ENCODE measurements around the gene FMN1.

The FMN1 gene

DNA sequence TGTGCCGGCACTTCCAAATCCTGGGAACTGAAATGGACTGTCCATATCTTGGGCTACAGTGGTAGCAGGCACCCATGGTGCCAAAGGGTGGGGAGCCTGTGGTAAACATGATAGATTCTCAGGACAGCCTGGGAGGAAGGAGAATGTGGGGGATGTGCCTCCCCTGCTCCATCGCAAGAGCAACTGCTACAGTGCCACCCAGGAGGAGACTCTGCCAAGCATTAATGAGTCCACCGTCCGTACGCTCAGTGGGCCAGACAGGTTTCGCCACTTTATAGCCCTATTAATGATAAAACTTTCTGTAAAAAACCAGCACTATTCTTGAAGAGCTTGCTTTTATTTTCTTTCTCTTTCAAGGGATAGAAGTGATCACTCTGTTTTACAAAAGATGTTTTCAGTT is 75.2 kb downstream of the FMN1 start:
- ChIA-PET CTCF (no interaction called here), POLR2A (no interaction called here)
- TF ChIP-seq FOXA1 (IDR thresholded peaks at IDR 0.05) (no peak), CTBP1 (IDR thresholded peaks at IDR 0.05; ENCODE audit: borderline replicate concordance) (no peak), BHLHE40 (IDR thresholded peaks at IDR 0.05; ENCODE audit: borderline replicate concordance) (no peak), TARDBP (IDR thresholded peaks at IDR 0.05) (no peak), ZNF384 (IDR thresholded peaks at IDR 0.05) (no peak), SP1 (IDR thresholded peaks at IDR 0.05) (no peak), ARNT (IDR thresholded peaks at IDR 0.05) (no peak)
- no peak for DNase-seq (ENCODE audit: extremely low spot score)

DNA sequence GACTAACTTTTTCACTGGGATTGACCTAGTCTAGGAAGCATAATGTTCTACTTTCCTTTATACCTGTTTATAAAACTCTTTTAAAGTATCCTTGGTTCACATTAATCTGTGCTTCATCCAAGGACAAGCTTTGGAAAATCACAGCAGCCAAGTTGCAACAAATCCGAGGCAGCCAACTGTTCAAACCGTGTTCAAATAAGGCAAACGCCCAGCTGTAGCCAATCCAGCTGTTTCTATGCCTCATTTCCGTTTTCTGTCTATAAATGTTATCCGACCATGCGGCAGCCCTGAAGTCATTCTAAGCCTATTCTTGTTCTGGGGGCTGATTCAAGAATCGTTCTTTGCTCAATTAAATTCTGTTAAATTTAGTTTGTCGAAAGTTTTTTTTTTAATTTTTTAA is 78.3 kb downstream of the FMN1 start:
- TF ChIP-seq FOXA1 (IDR thresholded peaks at IDR 0.05) (no peak), HDGF (IDR thresholded peaks at IDR 0.05; ENCODE audit: borderline replicate concordance) (no peak), FOXM1 (IDR thresholded peaks at IDR 0.05; ENCODE audit: borderline replicate concordance) (no peak), SP1 (IDR thresholded peaks at IDR 0.05) (no peak), CTBP1 (IDR thresholded peaks at IDR 0.05; ENCODE audit: borderline replicate concordance) (no peak), ELF4 (IDR thresholded peaks at IDR 0.05) (no peak), TARDBP (IDR thresholded peaks at IDR 0.05) (no peak), L3MBTL2 (conservative IDR thresholded peaks at IDR 0.05) (no peak), ZNF384 (IDR thresholded peaks at IDR 0.05) (no peak), FOXK2 (IDR thresholded peaks at IDR 0.05) (no peak), BHLHE40 (IDR thresholded peaks at IDR 0.05; ENCODE audit: borderline replicate concordance) (no peak), ARNT (IDR thresholded peaks at IDR 0.05) (no peak), SUZ12 (IDR thresholded peaks at IDR 0.05) (no peak), NFRKB (IDR thresholded peaks at IDR 0.05) (no peak), LEF1 (IDR thresholded peaks at IDR 0.05; ENCODE audit: borderline replicate concordance) (no peak)
- TF ChIP-seq, protein P1, sequence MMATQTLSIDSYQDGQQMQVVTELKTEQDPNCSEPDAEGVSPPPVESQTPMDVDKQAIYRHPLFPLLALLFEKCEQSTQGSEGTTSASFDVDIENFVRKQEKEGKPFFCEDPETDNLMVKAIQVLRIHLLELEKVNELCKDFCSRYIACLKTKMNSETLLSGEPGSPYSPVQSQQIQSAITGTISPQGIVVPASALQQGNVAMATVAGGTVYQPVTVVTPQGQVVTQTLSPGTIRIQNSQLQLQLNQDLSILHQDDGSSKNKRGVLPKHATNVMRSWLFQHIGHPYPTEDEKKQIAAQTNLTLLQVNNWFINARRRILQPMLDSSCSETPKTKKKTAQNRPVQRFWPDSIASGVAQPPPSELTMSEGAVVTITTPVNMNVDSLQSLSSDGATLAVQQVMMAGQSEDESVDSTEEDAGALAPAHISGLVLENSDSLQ (IDR thresholded peaks at IDR 0.05), result no peak
- ChIA-PET CTCF (no interaction called here), POLR2A (interaction anchor here (0.9 kb wide), 1 partner anchor 12 kb away, joined by 4 read pairs; no protein-coding TSS in a partner anchor)
- no peak for DNase-seq (ENCODE audit: extremely low spot score)

DNA sequence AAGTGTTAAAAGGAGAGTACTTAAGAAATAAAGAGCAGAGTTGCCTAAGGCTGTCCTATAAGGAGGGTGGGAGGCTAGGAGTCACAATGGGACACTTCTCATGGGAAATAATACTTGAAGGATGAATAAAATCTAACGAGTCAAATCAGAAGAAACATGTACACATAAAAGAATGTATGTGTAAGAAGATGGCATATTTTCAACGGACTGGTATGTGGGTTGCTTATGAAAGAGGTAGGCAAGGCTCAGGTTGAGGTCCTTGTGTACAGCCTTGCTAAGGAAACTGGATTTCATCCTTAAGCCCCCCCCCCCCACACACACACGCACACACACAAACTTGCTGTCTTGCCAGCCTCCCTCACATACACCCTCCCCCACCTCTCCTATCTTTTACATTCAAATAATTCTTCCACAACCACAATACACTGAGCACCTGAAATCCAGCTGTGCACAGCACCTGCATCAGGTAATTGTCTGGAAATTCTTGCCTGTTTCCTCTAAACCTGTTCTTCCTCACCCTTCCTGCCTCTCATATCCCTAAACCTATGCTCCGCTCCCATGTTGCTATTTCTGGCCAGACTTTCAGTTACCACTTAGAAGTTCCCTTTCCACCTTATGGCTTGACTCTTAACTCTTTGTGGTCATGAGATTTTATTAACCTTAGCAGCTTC is 79.2 kb downstream of the FMN1 start:
- ChIA-PET POLR2A (interaction anchor here (0.9 kb wide), 1 partner anchor 11 kb away, joined by 4 read pairs; no protein-coding TSS in a partner anchor), CTCF (no interaction called here)
- TF ChIP-seq HDGF (IDR thresholded peaks at IDR 0.05; ENCODE audit: borderline replicate concordance) (no peak), SUZ12 (IDR thresholded peaks at IDR 0.05) (no peak), NFRKB (IDR thresholded peaks at IDR 0.05) (no peak), FOXA1 (IDR thresholded peaks at IDR 0.05) (no peak), ZNF384 (IDR thresholded peaks at IDR 0.05) (no peak), L3MBTL2 (conservative IDR thresholded peaks at IDR 0.05) (no peak), LEF1 (IDR thresholded peaks at IDR 0.05; ENCODE audit: borderline replicate concordance) (no peak), BHLHE40 (IDR thresholded peaks at IDR 0.05; ENCODE audit: borderline replicate concordance) (no peak)
- TF ChIP-seq, protein P1 (IDR thresholded peaks at IDR 0.05), result no peak
- DNase-seq (ENCODE audit: extremely low spot score), result no peak

DNA sequence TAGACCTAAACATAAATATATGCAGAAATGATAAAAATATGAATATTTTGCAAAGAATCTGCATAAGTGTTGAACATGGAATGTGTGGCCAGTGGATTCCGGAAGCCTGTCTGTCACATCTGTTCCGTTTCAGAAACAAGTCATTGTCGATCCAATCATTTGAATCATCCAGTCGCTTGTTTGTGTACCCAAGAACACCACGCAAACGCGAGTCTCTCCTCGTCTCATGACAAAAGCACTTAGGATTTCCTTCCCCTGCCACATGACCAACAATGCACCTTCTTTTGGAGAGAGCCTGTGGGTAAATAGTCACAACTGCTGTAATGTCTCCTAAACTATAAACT is 80.2 kb downstream of the FMN1 start:
- POLR2A ChIA-PET, result no interaction called here
- CTCF ChIA-PET, result no interaction called here
- DNase-seq (ENCODE audit: extremely low spot score), result no peak
- no peak for TF ChIP-seq SUZ12 (IDR thresholded peaks at IDR 0.05)
- no peak for TF ChIP-seq FOXM1 (IDR thresholded peaks at IDR 0.05; ENCODE audit: borderline replicate concordance)
- no peak for TF ChIP-seq CTBP1 (IDR thresholded peaks at IDR 0.05; ENCODE audit: borderline replicate concordance)

DNA sequence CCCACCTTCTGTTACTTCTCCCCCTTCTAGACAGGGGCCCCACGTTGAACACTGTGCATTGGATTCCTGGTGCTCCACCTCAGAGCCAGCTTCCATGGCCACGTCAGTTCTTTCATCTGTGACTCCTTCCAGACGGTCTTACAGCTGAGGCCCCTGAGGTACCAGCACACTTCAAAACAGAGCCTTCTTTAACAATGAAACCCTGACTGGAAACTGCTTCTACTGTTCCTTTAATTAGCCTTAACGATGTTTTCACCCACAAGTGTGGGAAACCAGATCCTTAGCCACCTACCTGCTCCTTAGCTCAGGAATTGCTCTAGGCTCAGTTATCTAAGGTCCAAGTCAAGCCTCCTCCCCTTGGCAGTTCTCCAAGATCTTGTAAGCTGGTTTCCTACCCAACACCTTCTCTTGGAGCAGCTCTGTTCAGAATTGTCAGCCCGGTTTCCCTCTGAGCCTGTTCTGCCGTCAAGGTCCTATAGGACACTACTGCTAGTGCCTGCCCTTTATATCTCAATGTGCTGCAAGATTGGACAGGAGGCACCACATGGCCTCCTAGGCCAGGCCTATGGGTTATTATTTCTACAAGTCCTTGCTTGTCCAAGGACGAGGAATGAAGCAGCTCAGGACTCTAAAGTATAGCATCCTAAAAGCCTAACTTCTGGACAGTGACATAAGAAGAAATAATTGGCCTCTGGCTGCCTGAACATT is 80.7 kb downstream of the FMN1 start:
- no peak for DNase-seq (ENCODE audit: extremely low spot score)
- CTCF ChIA-PET, result no interaction called here
- POLR2A ChIA-PET, result no interaction called here
- TF ChIP-seq ELF4 (IDR thresholded peaks at IDR 0.05) (no peak), HDGF (IDR thresholded peaks at IDR 0.05; ENCODE audit: borderline replicate concordance) (no peak), BHLHE40 (IDR thresholded peaks at IDR 0.05; ENCODE audit: borderline replicate concordance) (no peak), FOXM1 (IDR thresholded peaks at IDR 0.05; ENCODE audit: borderline replicate concordance) (no peak), LEF1 (IDR thresholded peaks at IDR 0.05; ENCODE audit: borderline replicate concordance) (no peak), ARNT (IDR thresholded peaks at IDR 0.05) (no peak), ZNF384 (IDR thresholded peaks at IDR 0.05) (no peak), NFRKB (IDR thresholded peaks at IDR 0.05) (no peak), L3MBTL2 (conservative IDR thresholded peaks at IDR 0.05) (no peak), FOXK2 (IDR thresholded peaks at IDR 0.05) (no peak), CTBP1 (IDR thresholded peaks at IDR 0.05; ENCODE audit: borderline replicate concordance) (no peak), SUZ12 (IDR thresholded peaks at IDR 0.05) (no peak), TARDBP (IDR thresholded peaks at IDR 0.05) (no peak), FOXA1 (IDR thresholded peaks at IDR 0.05) (no peak), SP1 (IDR thresholded peaks at IDR 0.05) (no peak)

DNA sequence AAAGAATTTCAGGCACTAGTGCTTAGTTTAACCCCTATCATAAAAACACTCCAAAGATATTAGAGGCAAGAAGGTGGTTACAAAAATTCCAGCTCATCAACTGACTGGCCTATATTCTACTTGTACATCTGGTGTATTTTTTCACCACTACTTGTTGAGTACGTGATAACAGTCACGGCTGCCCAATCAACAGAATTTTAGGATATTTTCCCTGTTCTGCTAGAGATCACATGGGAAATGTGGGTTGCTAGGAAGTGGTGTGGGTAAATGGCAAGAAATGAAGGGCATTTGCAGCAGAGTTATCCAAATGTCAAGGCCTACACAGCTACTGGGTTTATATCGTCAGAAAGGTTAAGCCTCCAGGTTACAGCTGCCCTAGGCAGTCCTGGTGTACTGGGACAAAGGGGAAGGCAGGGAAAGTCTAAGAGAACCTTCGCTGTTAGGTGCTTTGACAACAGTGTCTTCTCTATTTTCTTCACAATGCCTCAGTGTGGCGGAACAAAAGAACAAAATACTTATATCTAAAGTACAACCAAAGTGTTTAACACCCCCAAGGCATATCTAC is 81.9 kb downstream of the FMN1 start:
- ChIA-PET POLR2A (no interaction called here), CTCF (interaction anchor here (1.2 kb wide), 1 partner anchor 19 kb away, joined by 3 read pairs; no protein-coding TSS in a partner anchor)
- TF ChIP-seq SUZ12 (IDR thresholded peaks at IDR 0.05) (no peak), BHLHE40 (IDR thresholded peaks at IDR 0.05; ENCODE audit: borderline replicate concordance) (no peak), FOXA1 (IDR thresholded peaks at IDR 0.05) (no peak), FOXK2 (IDR thresholded peaks at IDR 0.05) (no peak), NFRKB (IDR thresholded peaks at IDR 0.05) (no peak), HDGF (IDR thresholded peaks at IDR 0.05; ENCODE audit: borderline replicate concordance) (no peak), ELF4 (IDR thresholded peaks at IDR 0.05) (no peak), FOXM1 (IDR thresholded peaks at IDR 0.05; ENCODE audit: borderline replicate concordance) (no peak), TARDBP (IDR thresholded peaks at IDR 0.05) (no peak), CTBP1 (IDR thresholded peaks at IDR 0.05; ENCODE audit: borderline replicate concordance) (no peak), ARNT (IDR thresholded peaks at IDR 0.05) (no peak), LEF1 (IDR thresholded peaks at IDR 0.05; ENCODE audit: borderline replicate concordance) (no peak), L3MBTL2 (conservative IDR thresholded peaks at IDR 0.05) (no peak), SP1 (IDR thresholded peaks at IDR 0.05) (no peak), ZNF384 (IDR thresholded peaks at IDR 0.05) (no peak)
- TF ChIP-seq, protein P1 (IDR thresholded peaks at IDR 0.05), result no peak
- DNase-seq (ENCODE audit: extremely low spot score), result no peak

Data from HEK293T (cell line).